Measurements from ENCODE around the gene KCNG2. TPM values are rescaled to one million over a fixed set of nuclear protein-coding genes. Genes with fewer than 3 reads are reported as not detected.

Gene KCNG2
- polyA plus RNA-seq, 1 donor from 2014 or later, result not detected

- Histone ChIP-seq H3K4me2 (ENCODE audit: low read length) (no peak overlapping the region), H2AFZ (ENCODE audit: low read depth, low read length) (no peak overlapping the region), H3K9ac (ENCODE audit: low read length) (no peak overlapping the region), H3K79me2 (replicated peaks; ENCODE audit: insufficient read depth, low read length) (peaks cover 30% of the 10 kb centered on the region), H3K27ac (ENCODE audit: low read length) (no peak overlapping the region), H3K9me2 (ENCODE audit: insufficient read depth, low read length) (no peaks in the 10 kb centered on the region), H3K27me3 (ENCODE audit: insufficient read depth, low read depth, low read length) (no peaks in the 10 kb centered on the region), H3K36me3 (ENCODE audit: insufficient read depth, low read length) (peaks cover 6% of the 10 kb centered on the region), H3K4me3 (ENCODE audit: low read length) (no peak overlapping the region), H3K9me3 (ENCODE audit: low read length) (no peaks in the 10 kb centered on the region), H3F3A (ENCODE audit: insufficient read depth, low read length, poor library complexity, severe bottlenecking) (no peaks in the 10 kb centered on the region), H4K20me1 (ENCODE audit: insufficient read depth) (no peaks in the 10 kb centered on the region)
- TF ChIP-seq, protein P1, sequence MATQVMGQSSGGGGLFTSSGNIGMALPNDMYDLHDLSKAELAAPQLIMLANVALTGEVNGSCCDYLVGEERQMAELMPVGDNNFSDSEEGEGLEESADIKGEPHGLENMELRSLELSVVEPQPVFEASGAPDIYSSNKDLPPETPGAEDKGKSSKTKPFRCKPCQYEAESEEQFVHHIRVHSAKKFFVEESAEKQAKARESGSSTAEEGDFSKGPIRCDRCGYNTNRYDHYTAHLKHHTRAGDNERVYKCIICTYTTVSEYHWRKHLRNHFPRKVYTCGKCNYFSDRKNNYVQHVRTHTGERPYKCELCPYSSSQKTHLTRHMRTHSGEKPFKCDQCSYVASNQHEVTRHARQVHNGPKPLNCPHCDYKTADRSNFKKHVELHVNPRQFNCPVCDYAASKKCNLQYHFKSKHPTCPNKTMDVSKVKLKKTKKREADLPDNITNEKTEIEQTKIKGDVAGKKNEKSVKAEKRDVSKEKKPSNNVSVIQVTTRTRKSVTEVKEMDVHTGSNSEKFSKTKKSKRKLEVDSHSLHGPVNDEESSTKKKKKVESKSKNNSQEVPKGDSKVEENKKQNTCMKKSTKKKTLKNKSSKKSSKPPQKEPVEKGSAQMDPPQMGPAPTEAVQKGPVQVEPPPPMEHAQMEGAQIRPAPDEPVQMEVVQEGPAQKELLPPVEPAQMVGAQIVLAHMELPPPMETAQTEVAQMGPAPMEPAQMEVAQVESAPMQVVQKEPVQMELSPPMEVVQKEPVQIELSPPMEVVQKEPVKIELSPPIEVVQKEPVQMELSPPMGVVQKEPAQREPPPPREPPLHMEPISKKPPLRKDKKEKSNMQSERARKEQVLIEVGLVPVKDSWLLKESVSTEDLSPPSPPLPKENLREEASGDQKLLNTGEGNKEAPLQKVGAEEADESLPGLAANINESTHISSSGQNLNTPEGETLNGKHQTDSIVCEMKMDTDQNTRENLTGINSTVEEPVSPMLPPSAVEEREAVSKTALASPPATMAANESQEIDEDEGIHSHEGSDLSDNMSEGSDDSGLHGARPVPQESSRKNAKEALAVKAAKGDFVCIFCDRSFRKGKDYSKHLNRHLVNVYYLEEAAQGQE (IDR thresholded peaks at IDR 0.05; ENCODE audit: borderline replicate concordance), result no peak
- TF ChIP-seq MXI1 (conservative IDR thresholded peaks at IDR 0.05; ENCODE audit: poor library complexity, severe bottlenecking), result no peak
- TF ChIP-seq EZH2 (IDR thresholded peaks at IDR 0.05; ENCODE audit: borderline replicate concordance, insufficient read depth, low read length, poor library complexity, severe bottlenecking), result no peak
- TF ChIP-seq TAF1 (IDR thresholded peaks at IDR 0.05; ENCODE audit: low read depth), result no peak
- TF ChIP-seq SMC3 (conservative IDR thresholded peaks at IDR 0.05; ENCODE audit: poor library complexity), result no peak
- TF ChIP-seq RAD21 (conservative IDR thresholded peaks at IDR 0.05), result no peak
- TF ChIP-seq CTCF (IDR thresholded peaks at IDR 0.05; ENCODE audit: poor library complexity, severe bottlenecking), result no peak
- TF ChIP-seq POLR2AphosphoS5 (IDR thresholded peaks at IDR 0.05), result no peak
- no peak for TF ChIP-seq EP300 (conservative IDR thresholded peaks at IDR 0.05; ENCODE audit: poor library complexity, severe bottlenecking)
Measured at GRCh38 chr18:79944746-79945117, 147.0 kb downstream of the KCNG2 start.

GRCh38 chr18:79945118-79946042 lies 147.6 kb downstream of the KCNG2 start:
- H3K36me3 ChIP-seq (ENCODE audit: insufficient read depth, low read length), result peaks cover 6% of the 10 kb centered on the region
- H3K9me3 ChIP-seq (ENCODE audit: low read length), result no peaks in the 10 kb centered on the region
- no peak overlapping the region for H2AFZ ChIP-seq (ENCODE audit: low read depth, low read length)
- H4K20me1 ChIP-seq (ENCODE audit: insufficient read depth), result peaks cover under 1% of the 10 kb centered on the region
- H3K4me2 ChIP-seq (ENCODE audit: low read length), result no peak overlapping the region
- no peaks in the 10 kb centered on the region for H3F3A ChIP-seq (ENCODE audit: insufficient read depth, low read length, poor library complexity, severe bottlenecking)
- H3K4me3 ChIP-seq (ENCODE audit: low read length), result no peak overlapping the region
- H3K79me2 ChIP-seq (replicated peaks; ENCODE audit: insufficient read depth, low read length), result peaks cover 36% of the 10 kb centered on the region
- H3K9ac ChIP-seq (ENCODE audit: low read length), result no peak overlapping the region
- H3K9me2 ChIP-seq (ENCODE audit: insufficient read depth, low read length), result no peaks in the 10 kb centered on the region
- H3K27ac ChIP-seq (ENCODE audit: low read length), result no peak overlapping the region
- H3K27me3 ChIP-seq (ENCODE audit: insufficient read depth, low read depth, low read length), result no peaks in the 10 kb centered on the region
- TF ChIP-seq EP300 (conservative IDR thresholded peaks at IDR 0.05; ENCODE audit: poor library complexity, severe bottlenecking), result no peak
- TF ChIP-seq TAF1 (IDR thresholded peaks at IDR 0.05; ENCODE audit: low read depth), result no peak
- no peak for TF ChIP-seq CTCF (IDR thresholded peaks at IDR 0.05; ENCODE audit: poor library complexity, severe bottlenecking)
- TF ChIP-seq SMC3 (conservative IDR thresholded peaks at IDR 0.05; ENCODE audit: poor library complexity), result no peak
- no peak for TF ChIP-seq POLR2AphosphoS5 (IDR thresholded peaks at IDR 0.05)
- TF ChIP-seq MXI1 (conservative IDR thresholded peaks at IDR 0.05; ENCODE audit: poor library complexity, severe bottlenecking), result no peak
